Panc1 (cell line): ENCODE measurements around the gene PGC. TPM values are rescaled to one million over a fixed set of nuclear protein-coding genes. Genes with fewer than 3 reads are reported as not detected.

Experiments used
- ATAC-seq: fragments of 200-7000 bp; cut with Tn5 transposase; 2 replicates; pipeline ENCODE4 v1.9.1; 2020; ENCODE audit warnings: mild to moderate bottlenecking, moderate library complexity
- BruUV-seq: library from RNA; stranded (reverse); fragments of 400-500 nt; replicated peaks from 2 replicates; lab custom pipeline; 2021; lab: Mats Ljungman, UMichigan
- CTCF ChIA-PET: fragments of 300-600 bp; sonication (Branson Sonifier 250); formaldehyde crosslinking; loops from one replicate; lab custom pipeline; 2022; ENCODE audit warnings: antibody characterized with exemption; lab: Charles Lee
- POLR2A ChIA-PET: fragments of 300-600 bp; sonication (Branson Sonifier 250); formaldehyde crosslinking; loops from one replicate; lab custom pipeline; 2022; ENCODE audit warnings: antibody characterized with exemption; lab: Charles Lee
- DNase-seq: peaks from one replicate; pipeline ENCODE4 v3.0.0-alpha.2; 2010; ENCODE audit warnings: low read depth, low spot score
- H3K27ac ChIP-seq: 2 replicates; pipeline ENCODE4 v1.5.1; 2011; ENCODE audit warnings: mild to moderate bottlenecking, low read length, inconsistent platforms
- H3K27me3 ChIP-seq: fragments of 200-500 bp; sonication (Bioruptor generic); 2 replicates; pipeline ENCODE4 v1.6.0; 2014; ENCODE audit warnings: low read length, inconsistent platforms; ENCODE audit not compliant: control insufficient read depth, insufficient read depth
- H3K36me3 ChIP-seq: fragments of 200-500 bp; sonication (Bioruptor generic); 2 replicates; pipeline ENCODE4 v1.5.1; 2014; ENCODE audit warnings: inconsistent platforms, mild to moderate bottlenecking, low read length, moderate library complexity; ENCODE audit not compliant: control insufficient read depth, insufficient read depth
- H3K4me1 ChIP-seq: 2 replicates; pipeline ENCODE4 v1.5.1; 2011; ENCODE audit warnings: inconsistent platforms, mild to moderate bottlenecking, low read length, moderate library complexity; ENCODE audit not compliant: control insufficient read depth, insufficient read depth
- H3K4me3 ChIP-seq, 2 experiments: 2 replicates each; pipeline ENCODE4 v1.5.1; 2011 to 2012; ENCODE audit warnings: low read depth in 2 of 2, low read length in 2 of 2, mild to moderate bottlenecking in 2 of 2, inconsistent platforms in 1 of 2, moderate library complexity in 1 of 2
- H3K9me3 ChIP-seq: fragments of 200-500 bp; sonication (Bioruptor generic); 2 replicates; pipeline ENCODE4 v1.5.1; 2014; ENCODE audit warnings: low read depth, mild to moderate bottlenecking, inconsistent platforms, low read length, moderate library complexity; ENCODE audit not compliant: control insufficient read depth, insufficient read depth
- POLR2AphosphoS5 ChIP-seq: IDR thresholded peaks from 2 replicates; pipeline ENCODE4 v1.6.1; 2012; ENCODE audit warnings: mild to moderate bottlenecking, low read depth, low read length, moderate library complexity
- SIN3A ChIP-seq: IDR thresholded peaks from 2 replicates; pipeline ENCODE4 v1.6.1; 2012; ENCODE audit warnings: low read depth, mild to moderate bottlenecking, low read length, moderate library complexity, borderline replicate concordance; ENCODE audit not compliant: insufficient read depth
- TCF7L2 ChIP-seq: IDR thresholded peaks from 2 replicates; pipeline ENCODE4 v1.6.1; 2011; ENCODE audit warnings: mild to moderate bottlenecking, low read depth, low read length, inconsistent platforms
- in situ Hi-C: cut with HindIII; loops from 2 replicates; pipeline ENCODE4 v1.10.0; 2016; ENCODE audit warnings: low sequenced_read_pairs, low pct_unique_long_range_greater_than_20kb
- intact Hi-C: fragments of 100-400 bp; cut with micrococcal nuclease; formaldehyde crosslinking; loops from one replicate; pipeline ENCODE4 v1.10.0; 2022; ENCODE audit not compliant: unreplicated experiment
- total RNA-seq: library from RNA; stranded (reverse); gene quantifications from one replicate; pipeline ENCODE4 v1.2.1, GENCODE V29; 2021; ENCODE audit not compliant: unreplicated experiment
- TF ChIP-seq, protein P1 (sequence below), 2 experiments: IDR thresholded peaks; 2 replicates each; pipeline ENCODE4 v1.6.1; 2011 to 2012; ENCODE audit warnings: low read depth in 2 of 2, control low read depth in 1 of 2, low read length in 1 of 2, mild to moderate bottlenecking in 1 of 2, moderate library complexity in 1 of 2; ENCODE audit not compliant: insufficient read depth in 1 of 2
- TF ChIP-seq, protein P2 (sequence below): fragments of 450-650 bp; IDR thresholded peaks from 2 replicates; pipeline ENCODE4 v1.5.1; 2017; ENCODE audit warnings: mild to moderate bottlenecking

The PGC gene
- total RNA-seq, 1 experiment from 2014 or later = 0.18 TPM

DNA sequence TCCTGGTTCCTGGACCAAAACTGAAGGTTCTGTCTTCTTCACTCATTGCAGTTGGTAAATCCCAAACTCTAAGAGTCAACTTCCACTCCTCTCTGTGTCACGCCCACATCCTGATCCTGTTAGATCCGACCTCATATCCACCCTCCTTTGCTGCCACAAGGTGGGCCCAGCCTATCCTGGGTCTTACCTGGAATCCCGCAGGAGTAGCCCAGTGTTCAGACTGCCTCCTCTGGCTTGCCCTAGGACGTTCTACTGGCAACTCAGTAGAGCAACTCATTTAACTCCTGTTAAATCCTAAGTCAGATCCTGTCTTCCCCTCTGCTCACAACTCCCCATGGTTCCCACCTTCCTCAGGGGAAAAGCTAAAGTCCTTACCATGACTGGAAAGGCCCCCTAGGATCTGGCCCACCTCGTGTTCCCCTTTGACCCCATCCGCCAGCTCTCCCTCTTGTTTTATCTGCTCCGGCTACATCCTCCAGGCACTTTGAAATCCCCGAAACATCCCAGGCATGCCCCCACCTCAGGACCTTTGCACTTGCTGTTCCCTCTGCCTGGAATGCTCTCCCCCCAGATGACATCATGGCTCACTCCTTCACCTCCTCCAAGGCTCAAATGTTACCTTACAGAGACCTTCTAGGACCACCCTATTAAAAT lies 55.6 kb downstream of the PGC start:
- in situ Hi-C loops (no loop called here), intact Hi-C loops (no loop called here)
- BruUV-seq = no TSS peak
- Histone ChIP-seq H3K27me3 (no peaks in the 10 kb centered on the region), H3K36me3 (no peaks in the 10 kb centered on the region), H3K9me3 (no peaks in the 10 kb centered on the region), H3K4me1 (no peaks in the 10 kb centered on the region), H3K4me3 (no peak overlapping the region), H3K27ac (no peak overlapping the region)
- DNase-seq (no peak), ATAC-seq (no peak)
- TF ChIP-seq SIN3A = no peak
- TF ChIP-seq, protein P1, sequence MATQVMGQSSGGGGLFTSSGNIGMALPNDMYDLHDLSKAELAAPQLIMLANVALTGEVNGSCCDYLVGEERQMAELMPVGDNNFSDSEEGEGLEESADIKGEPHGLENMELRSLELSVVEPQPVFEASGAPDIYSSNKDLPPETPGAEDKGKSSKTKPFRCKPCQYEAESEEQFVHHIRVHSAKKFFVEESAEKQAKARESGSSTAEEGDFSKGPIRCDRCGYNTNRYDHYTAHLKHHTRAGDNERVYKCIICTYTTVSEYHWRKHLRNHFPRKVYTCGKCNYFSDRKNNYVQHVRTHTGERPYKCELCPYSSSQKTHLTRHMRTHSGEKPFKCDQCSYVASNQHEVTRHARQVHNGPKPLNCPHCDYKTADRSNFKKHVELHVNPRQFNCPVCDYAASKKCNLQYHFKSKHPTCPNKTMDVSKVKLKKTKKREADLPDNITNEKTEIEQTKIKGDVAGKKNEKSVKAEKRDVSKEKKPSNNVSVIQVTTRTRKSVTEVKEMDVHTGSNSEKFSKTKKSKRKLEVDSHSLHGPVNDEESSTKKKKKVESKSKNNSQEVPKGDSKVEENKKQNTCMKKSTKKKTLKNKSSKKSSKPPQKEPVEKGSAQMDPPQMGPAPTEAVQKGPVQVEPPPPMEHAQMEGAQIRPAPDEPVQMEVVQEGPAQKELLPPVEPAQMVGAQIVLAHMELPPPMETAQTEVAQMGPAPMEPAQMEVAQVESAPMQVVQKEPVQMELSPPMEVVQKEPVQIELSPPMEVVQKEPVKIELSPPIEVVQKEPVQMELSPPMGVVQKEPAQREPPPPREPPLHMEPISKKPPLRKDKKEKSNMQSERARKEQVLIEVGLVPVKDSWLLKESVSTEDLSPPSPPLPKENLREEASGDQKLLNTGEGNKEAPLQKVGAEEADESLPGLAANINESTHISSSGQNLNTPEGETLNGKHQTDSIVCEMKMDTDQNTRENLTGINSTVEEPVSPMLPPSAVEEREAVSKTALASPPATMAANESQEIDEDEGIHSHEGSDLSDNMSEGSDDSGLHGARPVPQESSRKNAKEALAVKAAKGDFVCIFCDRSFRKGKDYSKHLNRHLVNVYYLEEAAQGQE (IDR thresholded peaks at IDR 0.05; ENCODE audit: insufficient read depth in 1 of 2, low read depth in 2 of 2, low read length in 1 of 2) = no peak
- no peak for TF ChIP-seq TCF7L2
- no peak for TF ChIP-seq POLR2AphosphoS5
- TF ChIP-seq, protein P2, sequence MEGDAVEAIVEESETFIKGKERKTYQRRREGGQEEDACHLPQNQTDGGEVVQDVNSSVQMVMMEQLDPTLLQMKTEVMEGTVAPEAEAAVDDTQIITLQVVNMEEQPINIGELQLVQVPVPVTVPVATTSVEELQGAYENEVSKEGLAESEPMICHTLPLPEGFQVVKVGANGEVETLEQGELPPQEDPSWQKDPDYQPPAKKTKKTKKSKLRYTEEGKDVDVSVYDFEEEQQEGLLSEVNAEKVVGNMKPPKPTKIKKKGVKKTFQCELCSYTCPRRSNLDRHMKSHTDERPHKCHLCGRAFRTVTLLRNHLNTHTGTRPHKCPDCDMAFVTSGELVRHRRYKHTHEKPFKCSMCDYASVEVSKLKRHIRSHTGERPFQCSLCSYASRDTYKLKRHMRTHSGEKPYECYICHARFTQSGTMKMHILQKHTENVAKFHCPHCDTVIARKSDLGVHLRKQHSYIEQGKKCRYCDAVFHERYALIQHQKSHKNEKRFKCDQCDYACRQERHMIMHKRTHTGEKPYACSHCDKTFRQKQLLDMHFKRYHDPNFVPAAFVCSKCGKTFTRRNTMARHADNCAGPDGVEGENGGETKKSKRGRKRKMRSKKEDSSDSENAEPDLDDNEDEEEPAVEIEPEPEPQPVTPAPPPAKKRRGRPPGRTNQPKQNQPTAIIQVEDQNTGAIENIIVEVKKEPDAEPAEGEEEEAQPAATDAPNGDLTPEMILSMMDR = no peak
- POLR2A ChIA-PET = no interaction called here
- CTCF ChIA-PET = no interaction called here

DNA sequence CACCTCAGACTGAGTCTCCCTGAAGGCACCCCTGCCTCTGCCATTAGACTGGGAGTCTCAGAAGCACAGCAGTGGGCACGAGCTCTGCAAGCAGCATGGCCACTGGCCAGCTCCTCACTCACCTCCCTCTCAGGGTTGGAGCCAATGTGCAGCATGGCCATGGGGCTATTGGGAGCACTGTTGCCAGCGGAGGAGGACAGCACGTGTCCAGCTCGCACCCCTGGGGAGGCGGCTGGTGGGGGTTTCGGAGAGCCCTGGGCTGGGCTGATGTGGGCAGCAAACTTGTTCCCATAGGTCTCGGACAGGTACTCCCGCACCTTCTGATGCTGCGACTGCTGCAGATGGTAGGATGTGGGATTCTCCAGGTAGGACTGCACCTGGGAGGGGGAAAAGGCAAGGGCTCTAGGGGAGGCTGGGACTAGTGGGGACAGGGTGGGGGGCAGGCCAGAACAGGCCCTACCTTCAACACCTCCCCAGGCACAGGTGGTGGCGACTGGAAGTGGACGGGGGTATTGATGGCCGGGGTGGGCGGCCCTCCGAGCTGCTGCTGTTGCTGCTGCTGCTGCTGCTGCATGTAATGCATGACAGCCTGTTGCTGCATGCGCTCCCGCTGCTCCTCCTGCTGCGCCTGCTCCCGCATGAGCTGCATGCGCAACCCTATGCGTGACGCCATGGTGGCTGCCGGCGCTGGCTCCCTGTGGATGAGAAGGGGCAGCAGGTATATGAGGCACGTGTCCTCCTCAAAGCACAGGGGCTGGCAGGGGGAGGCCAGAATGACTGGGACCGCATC lies 56.5 kb downstream of the PGC start:
- ChIA-PET POLR2A (interaction anchor here (0.6 kb wide), 1 partner anchor 286 kb away, joined by 3 read pairs; no protein-coding TSS in a partner anchor), CTCF (no interaction called here)
- TF ChIP-seq, protein P2 = no peak
- TF ChIP-seq TCF7L2 = no peak
- H3K4me3 ChIP-seq = no peak overlapping the region
- H3K27me3 ChIP-seq = no peaks in the 10 kb centered on the region
- DNase-seq (no peak), ATAC-seq (no peak)
- H3K36me3 ChIP-seq = no peaks in the 10 kb centered on the region
- in situ Hi-C loops = no loop called here
- no peak overlapping the region for H3K27ac ChIP-seq
- no peaks in the 10 kb centered on the region for H3K9me3 ChIP-seq
- intact Hi-C loops = no loop called here
- H3K4me1 ChIP-seq = no peaks in the 10 kb centered on the region
- BruUV-seq = no TSS peak
